Sciatic nerve (tissue), 2 donors: ENCODE data around the gene GABARAP. TPM values are rescaled to one million over a fixed set of nuclear protein-coding genes. Genes with fewer than 3 reads are reported as not detected.
"Not testable (repeated sequence)": the region's sequence is repeated elsewhere in the genome, so short reads cannot be mapped to it uniquely, and the experiment has no call there.

Experiments
- ATAC-seq: fragments of 200-7000 bp; cut with Tn5 transposase; one replicate; pipeline ENCODE4 v1.9.1; 2020; ENCODE audit warnings: mild to moderate bottlenecking, moderate library complexity
- DNase-seq: peaks from one replicate; pipeline ENCODE4 v3.0.0-alpha.2; 2020; ENCODE audit warnings: low spot score
- intact Hi-C: fragments of 100-400 bp; cut with DNase I; formaldehyde crosslinking; loops from one replicate; pipeline ENCODE4 v1.14.2; 2022
- total RNA-seq: library from RNA; stranded (reverse); fragmentation: NEBNext Ultra II Directional; extraction: Animal tissue kit (Norgen Biotek cat#: 25700); gene quantifications from one replicate; pipeline ENCODE4 v1.2.1, GENCODE V29; 2021
- donor health status: DM: no; HTN: no; CAD: no.
- donor health status: DM: no; HTN: no; CAD: no.

The GABARAP gene
- total RNA-seq, 1 donor from 2014 or later, result 397 TPM

- DNase-seq (no peak), ATAC-seq (no peak)
- intact Hi-C loops, result no loop called here
Measured at GRCh38 chr17:7261379-7262191, 19.3 kb upstream of the GABARAP start.

- ATAC-seq (peak; percentile 29), DNase-seq (no peak)
- intact Hi-C loops, result no loop called here
Measured at GRCh38 chr17:7260651-7261378, 18.6 kb upstream of the GABARAP start.

GRCh38 chr17:7260151-7260550 is 17.9 kb upstream of the GABARAP start:
- no peak for ATAC-seq
- intact Hi-C loops, result no loop called here
- no peak for DNase-seq

GRCh38 chr17:7259555-7259889 is 17.3 kb upstream of the GABARAP start:
- intact Hi-C loops, result no loop called here
- ATAC-seq (no peak), DNase-seq (no peak)

GRCh38 chr17:7258731-7259554 is 16.7 kb upstream of the GABARAP start:
- intact Hi-C loops, result no loop called here
- ATAC-seq (peak; percentile 5), DNase-seq (no peak)

GRCh38 chr17:7256766-7257456 is 14.7 kb upstream of the GABARAP start:
- no peak for DNase-seq
- intact Hi-C loops, result no loop called here
- no peak for ATAC-seq

GRCh38 chr17:7254511-7254910 is 12.3 kb upstream of the GABARAP start:
- intact Hi-C loops, result no loop called here
- ATAC-seq, result no peak
- DNase-seq, result no peak

- DNase-seq (no peak), ATAC-seq (no peak)
- intact Hi-C loops, result no loop called here
Measured at GRCh38 chr17:7253082-7253481, 10.8 kb upstream of the GABARAP start.

GRCh38 chr17:7252176-7253043 is 10.2 kb upstream of the GABARAP start, which contains the start of gene ELP5:
Gene ELP5, plus strand, starts transcription at chr17:7252215. Its CDS starts 336 bp downstream, at chr17:7252551.
- DNase-seq, result peak; percentile 97
- ATAC-seq, result peak; percentile 91
- intact Hi-C loops, result no loop called here

- DNase-seq (peak; percentile 99), ATAC-seq (peak; percentile 96)
- intact Hi-C loops, result no loop called here
Measured at GRCh38 chr17:7251661-7252175, 9.5 kb upstream of the GABARAP start, which contains the start of gene CTDNEP1. Gene CTDNEP1, minus strand, starts transcription at chr17:7251734. Its CDS starts 438 bp downstream, at chr17:7251296.

- intact Hi-C loops, result no loop called here
- peak; percentile 72 for DNase-seq
- no peak for ATAC-seq
Measured at GRCh38 chr17:7250695-7251627, 8.7 kb upstream of the GABARAP start.

GRCh38 chr17:7249830-7250229 is 7.6 kb upstream of the GABARAP start:
- DNase-seq (no peak), ATAC-seq (no peak)
- intact Hi-C loops, result no loop called here

GRCh38 chr17:7249214-7249613 is 7.0 kb upstream of the GABARAP start:
- ATAC-seq (no peak), DNase-seq (no peak)
- intact Hi-C loops, result no loop called here

GRCh38 chr17:7248796-7249195 is 6.5 kb upstream of the GABARAP start:
- DNase-seq, result no peak
- ATAC-seq, result no peak
- intact Hi-C loops, result no loop called here

- no peak for DNase-seq
- no peak for ATAC-seq
- intact Hi-C loops, result no loop called here
Measured at GRCh38 chr17:7246779-7247178, 4.5 kb upstream of the GABARAP start.

- intact Hi-C loops, ATAC-seq, DNase-seq: not testable (repeated sequence)
Measured at GRCh38 chr17:7243838-7244237, 1.6 kb upstream of the GABARAP start.

- intact Hi-C loops, result no loop called here
- no peak for ATAC-seq
- no peak for DNase-seq
Measured at GRCh38 chr17:7243453-7243729, 1.1 kb upstream of the GABARAP start.
